Stomach (tissue), 4 donors: ENCODE measurements around the gene TNS1.

Experiments
- POLR2A ChIP-seq, 4 donors: fragments of 450-650 bp; IDR thresholded peaks; one replicate each; pipeline ENCODE4 v1.6.1; 2016; ENCODE audit warnings: antibody characterized with exemption in 4 of 4, control low read depth in 2 of 4, mild to moderate bottlenecking in 1 of 4, moderate library complexity in 1 of 4
- TF ChIP-seq, protein P1 (sequence below), 7 experiments: fragments of 450-650 bp in 4 of 7; fragments of 200-600 bp in 3 of 7; sonication (generic) in 3 of 7; IDR thresholded peaks; one replicate each; pipeline ENCODE4 v1.5.1; 2016 to 2019; ENCODE audit warnings: antibody characterized with exemption in 7 of 7, control low read depth in 2 of 7, mild to moderate bottlenecking in 1 of 7

- TF ChIP-seq, protein P1, sequence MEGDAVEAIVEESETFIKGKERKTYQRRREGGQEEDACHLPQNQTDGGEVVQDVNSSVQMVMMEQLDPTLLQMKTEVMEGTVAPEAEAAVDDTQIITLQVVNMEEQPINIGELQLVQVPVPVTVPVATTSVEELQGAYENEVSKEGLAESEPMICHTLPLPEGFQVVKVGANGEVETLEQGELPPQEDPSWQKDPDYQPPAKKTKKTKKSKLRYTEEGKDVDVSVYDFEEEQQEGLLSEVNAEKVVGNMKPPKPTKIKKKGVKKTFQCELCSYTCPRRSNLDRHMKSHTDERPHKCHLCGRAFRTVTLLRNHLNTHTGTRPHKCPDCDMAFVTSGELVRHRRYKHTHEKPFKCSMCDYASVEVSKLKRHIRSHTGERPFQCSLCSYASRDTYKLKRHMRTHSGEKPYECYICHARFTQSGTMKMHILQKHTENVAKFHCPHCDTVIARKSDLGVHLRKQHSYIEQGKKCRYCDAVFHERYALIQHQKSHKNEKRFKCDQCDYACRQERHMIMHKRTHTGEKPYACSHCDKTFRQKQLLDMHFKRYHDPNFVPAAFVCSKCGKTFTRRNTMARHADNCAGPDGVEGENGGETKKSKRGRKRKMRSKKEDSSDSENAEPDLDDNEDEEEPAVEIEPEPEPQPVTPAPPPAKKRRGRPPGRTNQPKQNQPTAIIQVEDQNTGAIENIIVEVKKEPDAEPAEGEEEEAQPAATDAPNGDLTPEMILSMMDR (IDR thresholded peaks at IDR 0.05) = no peak
- no peak for TF ChIP-seq POLR2A (IDR thresholded peaks at IDR 0.05)
Observed at GRCh38 chr2:217979151-217979811, 23.5 kb downstream of the TNS1 start.
